GM12873 (cell line): ENCODE measurements around the gene MGAT5.

Experiments used
- TF ChIP-seq, protein P1 (sequence below): IDR thresholded peaks from 2 replicates; pipeline ENCODE4 v1.5.1; 2012; ENCODE audit warnings: low read depth, mild to moderate bottlenecking, moderate library complexity, low read length, control low read depth; ENCODE audit not compliant: insufficient read depth; ENCODE audit errors: missing control alignments

The MGAT5 gene

DNA sequence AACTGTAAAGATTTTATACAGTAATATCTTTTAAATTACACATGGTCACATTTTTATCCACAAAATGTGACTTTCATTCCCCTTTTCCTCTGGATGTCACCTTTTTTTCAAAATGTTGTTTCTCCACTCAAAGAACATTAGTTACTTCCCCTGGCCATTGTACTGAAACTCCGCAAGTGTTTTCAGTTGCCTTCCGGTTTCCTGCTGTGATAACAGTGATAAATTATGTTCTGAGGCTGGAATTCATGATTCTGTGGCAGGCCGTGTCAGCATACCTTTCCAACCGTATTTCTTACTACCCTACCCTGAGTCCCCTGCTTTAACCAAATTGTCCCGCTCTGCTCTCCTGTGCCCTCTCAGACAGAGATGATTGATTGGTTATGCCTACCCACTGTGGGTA is 53.5 kb downstream of the MGAT5 start:
- TF ChIP-seq, protein P1, sequence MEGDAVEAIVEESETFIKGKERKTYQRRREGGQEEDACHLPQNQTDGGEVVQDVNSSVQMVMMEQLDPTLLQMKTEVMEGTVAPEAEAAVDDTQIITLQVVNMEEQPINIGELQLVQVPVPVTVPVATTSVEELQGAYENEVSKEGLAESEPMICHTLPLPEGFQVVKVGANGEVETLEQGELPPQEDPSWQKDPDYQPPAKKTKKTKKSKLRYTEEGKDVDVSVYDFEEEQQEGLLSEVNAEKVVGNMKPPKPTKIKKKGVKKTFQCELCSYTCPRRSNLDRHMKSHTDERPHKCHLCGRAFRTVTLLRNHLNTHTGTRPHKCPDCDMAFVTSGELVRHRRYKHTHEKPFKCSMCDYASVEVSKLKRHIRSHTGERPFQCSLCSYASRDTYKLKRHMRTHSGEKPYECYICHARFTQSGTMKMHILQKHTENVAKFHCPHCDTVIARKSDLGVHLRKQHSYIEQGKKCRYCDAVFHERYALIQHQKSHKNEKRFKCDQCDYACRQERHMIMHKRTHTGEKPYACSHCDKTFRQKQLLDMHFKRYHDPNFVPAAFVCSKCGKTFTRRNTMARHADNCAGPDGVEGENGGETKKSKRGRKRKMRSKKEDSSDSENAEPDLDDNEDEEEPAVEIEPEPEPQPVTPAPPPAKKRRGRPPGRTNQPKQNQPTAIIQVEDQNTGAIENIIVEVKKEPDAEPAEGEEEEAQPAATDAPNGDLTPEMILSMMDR, result no peak

DNA sequence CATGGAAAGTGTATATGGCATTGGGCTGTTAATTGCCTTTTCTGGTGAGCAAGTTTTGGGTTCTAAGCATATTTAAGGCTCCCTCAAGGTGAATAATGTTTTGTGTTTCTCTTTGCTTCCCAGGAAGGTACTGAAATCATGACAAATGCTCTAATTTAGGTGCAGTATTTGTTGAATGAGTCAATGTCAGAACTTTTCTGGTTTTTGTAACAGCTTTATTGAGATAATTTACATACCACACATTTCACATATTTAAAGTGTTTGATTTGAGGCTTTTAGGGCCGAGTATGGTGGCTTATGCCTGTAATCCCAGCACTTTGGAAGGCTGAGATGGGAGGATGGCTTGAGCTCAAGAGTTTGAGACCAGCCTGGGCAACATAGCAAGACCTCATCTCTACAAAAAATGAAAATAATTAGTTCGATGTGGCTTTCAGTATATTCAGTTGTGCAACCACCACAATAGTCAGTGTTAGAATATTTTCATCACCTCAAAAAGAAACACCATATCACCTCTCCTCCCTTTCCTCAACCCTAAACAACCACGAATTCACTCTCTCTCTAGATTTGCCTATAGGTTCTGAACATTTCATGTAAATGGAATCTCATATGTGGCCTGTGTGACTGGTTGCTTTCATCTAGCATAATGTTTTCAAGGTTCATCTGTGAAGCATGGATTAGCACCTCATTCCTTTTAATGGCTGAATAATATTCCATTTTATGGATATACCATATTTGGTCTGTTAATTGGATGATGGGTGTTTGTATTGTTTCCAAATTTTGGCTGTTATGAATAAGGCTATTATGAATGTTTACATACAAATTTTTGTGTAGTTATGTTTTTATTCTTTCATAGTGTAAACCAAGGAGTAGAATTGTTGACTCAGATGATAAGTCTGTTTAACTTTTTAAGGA is 54.9 kb downstream of the MGAT5 start:
- TF ChIP-seq, protein P1, result no peak

DNA sequence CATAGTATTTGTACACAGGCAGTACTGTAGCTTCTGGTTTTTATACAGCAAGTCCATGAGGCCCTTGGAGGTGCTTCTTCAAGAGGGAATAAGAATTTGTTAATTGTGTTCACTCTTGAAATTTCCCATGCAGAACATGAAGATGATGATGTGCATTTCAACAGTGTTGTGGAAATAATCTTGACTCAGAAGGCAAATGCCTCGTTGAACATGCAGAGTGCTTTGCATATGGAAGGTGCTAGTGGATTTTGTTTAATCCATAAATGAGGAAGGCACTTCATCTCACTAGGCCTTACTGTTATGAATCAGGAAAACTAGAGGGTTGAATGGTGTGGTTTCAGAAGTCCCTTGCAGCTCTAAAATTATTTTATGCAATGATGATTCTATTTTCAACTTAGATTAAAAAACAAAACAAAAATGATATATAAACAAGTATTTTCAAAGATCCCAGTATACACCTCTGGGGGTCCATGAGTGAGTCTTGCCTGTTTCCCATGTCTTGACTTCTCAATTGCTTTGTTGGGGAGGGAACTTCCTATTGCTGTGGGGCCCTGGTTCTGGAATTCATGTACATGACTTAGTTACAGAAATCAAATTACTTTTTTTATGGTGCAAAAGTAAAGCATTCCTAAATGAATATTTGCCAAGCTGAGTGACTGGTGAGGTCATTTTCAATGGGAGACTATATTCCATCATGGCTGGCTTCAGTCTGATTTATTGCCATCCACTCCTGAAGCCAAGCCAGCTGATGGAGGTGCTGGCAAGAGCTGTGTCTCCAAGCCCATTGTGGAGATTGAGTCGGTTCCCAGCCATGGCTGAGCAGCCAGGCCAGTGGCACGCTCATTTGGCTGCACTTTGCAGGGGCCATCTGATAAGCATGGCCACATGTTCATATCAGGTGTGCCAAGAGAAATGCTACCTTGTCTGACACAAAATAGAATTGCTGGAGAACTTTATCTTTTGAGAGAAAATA is 56.5 kb downstream of the MGAT5 start:
- TF ChIP-seq, protein P1, result no peak

DNA sequence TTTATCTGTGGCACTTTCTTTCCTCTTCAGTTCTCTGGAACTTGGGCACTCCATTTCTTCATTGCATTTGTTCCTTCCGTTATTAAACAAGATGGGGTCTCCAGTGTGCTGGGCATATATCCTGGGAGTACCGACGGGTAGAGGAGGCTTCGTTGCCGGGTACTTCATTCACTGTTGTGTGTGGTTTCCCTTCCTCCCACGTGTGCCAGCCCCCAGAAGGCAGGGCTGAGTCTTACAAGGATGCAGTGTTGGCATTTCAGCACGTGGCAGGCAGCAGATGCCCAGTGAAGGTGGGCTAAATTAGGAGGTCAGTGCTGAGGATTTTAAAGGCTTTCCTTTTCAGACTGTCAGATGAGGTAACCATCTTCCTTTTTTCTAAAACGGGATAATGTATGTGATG is 58.6 kb downstream of the MGAT5 start:
- TF ChIP-seq, protein P1, result no peak

DNA sequence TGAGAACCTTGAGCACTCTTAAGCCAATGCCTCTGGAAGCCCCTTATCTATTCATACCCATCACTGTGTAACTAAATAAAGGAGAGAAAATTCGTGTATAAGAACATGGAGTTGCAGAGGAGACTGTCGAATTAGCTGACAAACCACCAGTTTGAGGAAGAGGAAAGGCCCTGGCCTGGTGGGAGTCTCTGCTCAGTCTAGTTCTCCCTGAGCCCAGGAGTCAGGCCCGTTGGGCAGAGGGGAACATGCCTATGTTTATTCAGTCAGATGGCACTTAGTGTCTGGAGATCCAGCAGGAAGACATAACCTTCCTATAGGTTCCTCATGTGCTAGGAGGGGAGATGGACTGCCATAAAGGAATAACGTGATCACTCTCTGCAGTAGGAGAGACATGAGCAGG is 60.3 kb downstream of the MGAT5 start:
- TF ChIP-seq, protein P1, result no peak

DNA sequence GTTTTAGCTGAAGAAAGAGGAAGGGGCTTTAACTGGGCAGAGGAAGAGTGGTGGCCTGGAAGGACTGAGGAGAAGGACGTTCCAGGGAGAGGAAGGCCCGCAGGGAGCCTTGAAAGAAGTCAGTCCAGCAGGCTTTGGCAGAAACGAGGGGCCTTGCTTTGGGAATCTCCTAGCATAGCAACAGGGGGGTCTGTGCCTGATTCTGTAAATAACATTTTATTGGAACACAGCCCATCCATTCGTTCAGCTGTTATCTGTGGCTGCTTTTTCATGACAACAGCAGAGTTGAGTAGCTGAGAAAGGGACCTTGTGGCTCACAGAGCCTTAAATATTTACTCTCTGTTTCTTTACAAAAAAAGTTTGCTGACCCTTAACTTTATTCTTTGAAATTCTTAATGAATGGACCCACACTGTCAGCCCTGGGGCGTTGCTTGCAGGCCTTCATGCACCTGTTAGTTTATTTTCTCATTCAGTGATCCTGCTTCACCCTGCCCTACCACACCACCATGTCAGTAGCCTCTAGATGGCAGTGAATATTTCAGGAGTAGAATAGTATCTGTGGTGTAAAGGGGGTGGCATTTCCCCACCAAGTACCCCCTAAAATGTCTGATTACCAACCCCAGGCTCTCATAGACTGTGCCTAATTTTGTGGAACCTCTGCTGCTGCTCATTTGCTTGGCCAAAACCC is 61.0 kb downstream of the MGAT5 start:
- TF ChIP-seq, protein P1, result no peak
